ENCODE data around the gene ASB1. TPM values are rescaled to one million over a fixed set of nuclear protein-coding genes. Genes with fewer than 3 reads are reported as not detected.

The ASB1 gene
- total and polyA plus RNA-seq, 2 of the 13 experiments (the other 11 are each of a cell fraction or from before 2014, with no cell fraction given), result 48.6 to 49.2 TPM

GRCh38 chr2:238441262-238442114 is 14.8 kb downstream of the ASB1 start (continued):
- TF ChIP-seq FOXO4 (CRISPR knock-in tag; conservative IDR thresholded peaks at IDR 0.05) (no peak), ZHX2 (IDR thresholded peaks at IDR 0.05; ENCODE audit: low read depth) (no peak), ZHX2 (CRISPR knock-in tag; IDR thresholded peaks at IDR 0.05; ENCODE audit: borderline replicate concordance) (no peak), ZKSCAN8 (CRISPR knock-in tag; IDR thresholded peaks at IDR 0.05; ENCODE audit: borderline replicate concordance) (peak; percentile 98), IRF1 (CRISPR knock-in tag; IDR thresholded peaks at IDR 0.05; ENCODE audit: low read depth) (0 out of 2 replicates have a peak, but pooled peaks have one; percentile 34), ZFP41 (CRISPR knock-in tag; IDR thresholded peaks at IDR 0.05; ENCODE audit: borderline replicate concordance) (0 out of 2 replicates have a peak, but pooled peaks have one; percentile 81), ZBTB40 (IDR thresholded peaks at IDR 0.05) (no peak), ZBTB40 (CRISPR knock-in tag; IDR thresholded peaks at IDR 0.05) (no peak), ZNF83 (CRISPR knock-in tag; IDR thresholded peaks at IDR 0.05; ENCODE audit: borderline replicate concordance) (peak; percentile 79; the same call in 1 of the 2 replicates)

Data from HepG2 (cell line).